Left lung (tissue), 10 donors: ENCODE measurements around the gene SEZ6L2. TPM values are rescaled to one million over a fixed set of nuclear protein-coding genes. Genes with fewer than 3 reads are reported as not detected.

Source experiments
- ATAC-seq: fragments of 200-7000 bp; cut with Tn5 transposase; one replicate; pipeline ENCODE4 v1.9.1; 2020; ENCODE audit warnings: moderate library complexity
- DNase-seq, 4 donors: peaks; one replicate each; pipeline ENCODE4 v3.0.0-alpha.2; 2013 to 2020
- H3K27ac ChIP-seq, 2 donors: fragments of 200-600 bp; sonication (generic) in 1 of 2; one replicate each; pipeline versions ENCODE4 v1.5.0 to v1.8.0; 2020 to 2021
- H3K27me3 ChIP-seq, 2 donors: fragments of 200-600 bp; sonication (generic) in 1 of 2; one replicate each; pipeline versions ENCODE4 v1.5.0 to v1.8.0; 2020 to 2021
- H3K36me3 ChIP-seq, 2 donors: fragments of 200-600 bp; sonication (generic) in 1 of 2; one replicate each; pipeline versions ENCODE4 v1.5.0 to v1.8.0; 2020 to 2021
- H3K4me1 ChIP-seq, 2 donors: fragments of 200-600 bp; one replicate each; pipeline ENCODE4 v1.8.0; 2021
- H3K4me3 ChIP-seq, 2 donors: fragments of 200-600 bp; sonication (generic) in 1 of 2; one replicate each; pipeline versions ENCODE4 v1.5.0 to v1.8.0; 2020 to 2021; ENCODE audit warnings: mild to moderate bottlenecking in 1 of 2
- H3K9me3 ChIP-seq, 2 donors: fragments of 200-600 bp; sonication (generic) in 1 of 2; one replicate each; pipeline versions ENCODE4 v1.5.0 to v1.8.0; 2020 to 2021
- intact Hi-C, 2 donors: fragments of 100-400 bp; cut with DNase I; formaldehyde crosslinking; loops; one replicate each; pipeline versions ENCODE4 v1.11.2 to v1.14.2; 2022
- polyA plus RNA-seq, 6 donors: library from polyadenylated mRNA; unstranded; fragments of 120-200 nt; gene quantifications; one replicate each; pipeline ENCODE4 v1.2.1, GENCODE V29; 2013; ENCODE audit not compliant: insufficient read length in 6 of 6
- total RNA-seq, 2 donors: library from RNA; stranded (reverse); fragmentation: NEBNext Ultra II Directional; extraction: Animal tissue kit (Norgen Biotek cat#: 25700); gene quantifications; one replicate each; pipeline ENCODE4 v1.2.1, GENCODE V29; 2021
- TF ChIP-seq, protein P1 (sequence below), 2 donors: fragments of 200-600 bp; sonication (generic) in 1 of 2; IDR thresholded peaks; one replicate each; pipeline versions ENCODE4 v1.5.0 to v1.8.0; 2021; ENCODE audit warnings: antibody characterized with exemption in 2 of 2
- donor health status: DM: no; HTN: yes; CAD: no.
- donor health status: DM: no; HTN: no; CAD: no.

Gene SEZ6L2
- total and polyA plus RNA-seq, 8 donors = 4.9 to 30.2 (median 5.8) TPM

DNA sequence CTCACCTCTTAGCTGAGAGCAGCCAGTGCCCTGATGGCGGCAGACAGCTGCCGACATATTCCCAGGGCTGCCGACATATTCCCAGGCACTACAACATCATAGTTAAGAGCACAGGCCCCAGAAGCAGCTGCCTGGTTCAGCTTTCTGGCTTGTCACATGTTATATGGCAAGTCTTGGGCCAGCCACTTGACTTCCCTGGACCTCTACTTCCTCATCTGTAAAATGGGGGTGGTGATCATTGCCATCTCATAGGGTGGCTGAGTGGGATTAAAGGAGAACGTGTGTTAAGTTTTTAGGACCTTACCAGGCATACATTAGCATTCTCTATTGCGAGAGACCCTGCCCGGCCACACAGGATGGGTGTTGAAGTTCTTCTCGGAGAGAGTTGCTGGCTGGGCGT, 55.4 kb downstream of the SEZ6L2 start:
- H3K27ac ChIP-seq = peak overlapping the region; percentile 23 to 48
- TF ChIP-seq, protein P1, sequence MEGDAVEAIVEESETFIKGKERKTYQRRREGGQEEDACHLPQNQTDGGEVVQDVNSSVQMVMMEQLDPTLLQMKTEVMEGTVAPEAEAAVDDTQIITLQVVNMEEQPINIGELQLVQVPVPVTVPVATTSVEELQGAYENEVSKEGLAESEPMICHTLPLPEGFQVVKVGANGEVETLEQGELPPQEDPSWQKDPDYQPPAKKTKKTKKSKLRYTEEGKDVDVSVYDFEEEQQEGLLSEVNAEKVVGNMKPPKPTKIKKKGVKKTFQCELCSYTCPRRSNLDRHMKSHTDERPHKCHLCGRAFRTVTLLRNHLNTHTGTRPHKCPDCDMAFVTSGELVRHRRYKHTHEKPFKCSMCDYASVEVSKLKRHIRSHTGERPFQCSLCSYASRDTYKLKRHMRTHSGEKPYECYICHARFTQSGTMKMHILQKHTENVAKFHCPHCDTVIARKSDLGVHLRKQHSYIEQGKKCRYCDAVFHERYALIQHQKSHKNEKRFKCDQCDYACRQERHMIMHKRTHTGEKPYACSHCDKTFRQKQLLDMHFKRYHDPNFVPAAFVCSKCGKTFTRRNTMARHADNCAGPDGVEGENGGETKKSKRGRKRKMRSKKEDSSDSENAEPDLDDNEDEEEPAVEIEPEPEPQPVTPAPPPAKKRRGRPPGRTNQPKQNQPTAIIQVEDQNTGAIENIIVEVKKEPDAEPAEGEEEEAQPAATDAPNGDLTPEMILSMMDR (IDR thresholded peaks at IDR 0.05) = no peak
- intact Hi-C loops = no loop called here
- no peaks in the 10 kb centered on the region for H3K9me3 ChIP-seq
- peaks cover 0 to 98% of the 10 kb centered on the region in 2 donors for H3K36me3 ChIP-seq
- ATAC-seq (no peak), DNase-seq (no peak)
- H3K27me3 ChIP-seq = no peaks in the 10 kb centered on the region
- no peak overlapping the region for H3K4me3 ChIP-seq
- peaks cover 0 to 22% of the 10 kb centered on the region in 2 donors for H3K4me1 ChIP-seq

GRCh38 chr16:29842732-29843346, 56.5 kb downstream of the SEZ6L2 start:
- TF ChIP-seq, protein P1 (IDR thresholded peaks at IDR 0.05) = no peak
- intact Hi-C loops = no loop called here

DNA sequence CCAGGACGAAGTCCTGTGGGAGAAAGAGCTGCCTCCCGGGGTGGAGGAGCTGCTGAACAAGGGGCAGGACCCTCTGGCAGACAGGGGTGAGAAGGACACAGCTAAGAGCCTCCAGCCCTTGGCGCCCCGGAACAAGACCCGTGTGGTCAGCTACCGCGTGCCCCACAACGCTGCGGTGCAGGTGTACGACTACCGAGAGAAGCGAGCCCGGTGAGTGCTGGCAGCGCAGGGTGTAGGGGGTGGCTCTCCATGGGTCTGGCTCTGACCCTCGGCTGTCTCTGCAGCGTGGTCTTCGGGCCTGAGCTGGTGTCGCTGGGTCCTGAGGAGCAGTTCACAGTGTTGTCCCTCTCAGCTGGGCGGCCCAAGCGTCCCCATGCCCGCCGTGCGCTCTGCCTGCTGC, 57.7 kb downstream of the SEZ6L2 start:
- Histone ChIP-seq H3K9me3 (no peaks in the 10 kb centered on the region), H3K4me3 (no peak overlapping the region), H3K36me3 (peaks cover 0 to 98% of the 10 kb centered on the region in 2 donors), H3K4me1 (peaks cover 0 to 15% of the 10 kb centered on the region in 2 donors), H3K27ac (no peak overlapping the region), H3K27me3 (no peaks in the 10 kb centered on the region)
- TF ChIP-seq, protein P1 (IDR thresholded peaks at IDR 0.05) = no peak
- intact Hi-C loops = no loop called here
- no peak for ATAC-seq
- DNase-seq = no peak

More at GRCh38 chr16:29842732-29843346, 56.5 kb downstream of the SEZ6L2 start:
- peaks cover 0 to 15% of the 10 kb centered on the region in 2 donors for H3K4me1 ChIP-seq
- no peak for DNase-seq
- ATAC-seq = no peak
- H3K27me3 ChIP-seq = no peaks in the 10 kb centered on the region
- H3K27ac ChIP-seq = no peak overlapping the region
- no peak overlapping the region for H3K4me3 ChIP-seq
- H3K36me3 ChIP-seq = peaks cover 0 to 98% of the 10 kb centered on the region in 2 donors
- H3K9me3 ChIP-seq = no peaks in the 10 kb centered on the region

- Histone ChIP-seq H3K27ac (no peak overlapping the region), H3K4me1 (peaks cover 0 to 5% of the 10 kb centered on the region in 2 donors), H3K27me3 (no peaks in the 10 kb centered on the region), H3K36me3 (peaks cover 0 to 98% of the 10 kb centered on the region in 2 donors), H3K9me3 (no peaks in the 10 kb centered on the region), H3K4me3 (no peak overlapping the region)
- DNase-seq (no peak), ATAC-seq (no peak)
- intact Hi-C loops = no loop called here
- TF ChIP-seq, protein P1 (IDR thresholded peaks at IDR 0.05) = no peak
These were observed 59.1 kb downstream of the SEZ6L2 start for GRCh38 chr16:29840240-29840639.

GRCh38 chr16:29839822-29840221, 59.5 kb downstream of the SEZ6L2 start:
- H3K36me3 ChIP-seq = peaks cover 0 to 98% of the 10 kb centered on the region in 2 donors
- H3K27ac ChIP-seq = no peak overlapping the region
- intact Hi-C loops = no loop called here
- peaks cover 0 to 3% of the 10 kb centered on the region in 2 donors for H3K4me1 ChIP-seq
- H3K4me3 ChIP-seq = no peak overlapping the region
- H3K9me3 ChIP-seq = no peaks in the 10 kb centered on the region
- no peak for DNase-seq
- no peak for ATAC-seq
- H3K27me3 ChIP-seq = no peaks in the 10 kb centered on the region
- TF ChIP-seq, protein P1 (IDR thresholded peaks at IDR 0.05) = no peak
